Measurements from ENCODE around the gene SLC7A6OS. TPM values are rescaled to one million over a fixed set of nuclear protein-coding genes. Genes with fewer than 3 reads are reported as not detected.

Gene SLC7A6OS
- total RNA-seq, 1 experiment from 2014 or later: 16.0 TPM

GRCh38 chr16:68257906-68258800 lies 52.6 kb downstream of the SLC7A6OS start:
- peak; percentile 36 for ATAC-seq
- no TSS peak for BruUV-seq (replicated peaks)
- in situ Hi-C loops (cut with HindIII; ENCODE audit: low pct_unique_long_range_greater_than_20kb, low sequenced_read_pairs): no loop called here
- Histone ChIP-seq H3K36me3 (ENCODE audit: control insufficient read depth, insufficient read depth, low read length) (no peaks in the 10 kb centered on the region), H3K27ac (ENCODE audit: low read length) (no peak overlapping the region), H3K27me3 (ENCODE audit: control insufficient read depth, insufficient read depth, low read length) (no peaks in the 10 kb centered on the region), H3K4me1 (ENCODE audit: control insufficient read depth, insufficient read depth, low read length) (no peaks in the 10 kb centered on the region; the same call in 1 of the 2 replicates), H3K9me3 (ENCODE audit: control insufficient read depth, insufficient read depth, low read depth, low read length) (no peaks in the 10 kb centered on the region), H3K4me3 (ENCODE audit: low read depth in 2 of 2, low read length in 2 of 2) (no peak overlapping the region)
- CTCF ChIA-PET: no interaction called here
- intact Hi-C loops (cut with micrococcal nuclease; ENCODE audit: unreplicated experiment): no loop called here
- TF ChIP-seq POLR2AphosphoS5 (IDR thresholded peaks at IDR 0.05; ENCODE audit: low read depth, low read length): no peak
- no peak for TF ChIP-seq TCF7L2 (IDR thresholded peaks at IDR 0.05; ENCODE audit: low read depth, low read length)
- no peak for TF ChIP-seq REST (IDR thresholded peaks at IDR 0.05; ENCODE audit: insufficient read depth in 1 of 2, low read depth in 2 of 2, low read length in 1 of 2)
- no peak for TF ChIP-seq CTCF (IDR thresholded peaks at IDR 0.05)
- no peak for TF ChIP-seq SIN3A (IDR thresholded peaks at IDR 0.05; ENCODE audit: borderline replicate concordance, insufficient read depth, low read depth, low read length)
- POLR2A ChIA-PET: no interaction called here
- no peak for DNase-seq (ENCODE audit: low read depth, low spot score)

- ChIA-PET CTCF (no interaction called here), POLR2A (no interaction called here)
- DNase-seq (ENCODE audit: low read depth, low spot score): no peak
- H3K4me1 ChIP-seq (ENCODE audit: control insufficient read depth, insufficient read depth, low read length): no peaks in the 10 kb centered on the region; the same call in 1 of the 2 replicates
- no peak for ATAC-seq
- H3K4me3 ChIP-seq (ENCODE audit: low read depth in 2 of 2, low read length in 2 of 2): no peak overlapping the region
- in situ Hi-C loops (cut with HindIII; ENCODE audit: low pct_unique_long_range_greater_than_20kb, low sequenced_read_pairs) (no loop called here), intact Hi-C loops (cut with micrococcal nuclease; ENCODE audit: unreplicated experiment) (no loop called here)
- H3K27me3 ChIP-seq (ENCODE audit: control insufficient read depth, insufficient read depth, low read length): no peaks in the 10 kb centered on the region
- no TSS peak for BruUV-seq (replicated peaks)
- no peak overlapping the region for H3K27ac ChIP-seq (ENCODE audit: low read length)
- H3K9me3 ChIP-seq (ENCODE audit: control insufficient read depth, insufficient read depth, low read depth, low read length): no peaks in the 10 kb centered on the region
- TF ChIP-seq CTCF (IDR thresholded peaks at IDR 0.05) (no peak), POLR2AphosphoS5 (IDR thresholded peaks at IDR 0.05; ENCODE audit: low read depth, low read length) (no peak)
- H3K36me3 ChIP-seq (ENCODE audit: control insufficient read depth, insufficient read depth, low read length): no peaks in the 10 kb centered on the region
These were observed 53.4 kb downstream of the SLC7A6OS start for GRCh38 chr16:68257251-68257905.
